AG09309 (cell line): ENCODE data around the gene HLA-F.

Experiments
- DNase-seq: peaks from one replicate; pipeline ENCODE4 v3.0.0-alpha.2; 2010; ENCODE audit warnings: low read depth
- H3K4me3 ChIP-seq: 2 replicates; pipeline ENCODE4 v1.5.1; 2011; ENCODE audit warnings: mild to moderate bottlenecking, low read depth, low read length, moderate library complexity; ENCODE audit not compliant: control insufficient read depth
- TF ChIP-seq, protein P1 (sequence below): IDR thresholded peaks from 2 replicates; pipeline ENCODE4 v1.5.1; 2011; ENCODE audit warnings: mild to moderate bottlenecking, low read depth, low read length, inconsistent platforms; ENCODE audit not compliant: insufficient read depth, control insufficient read depth; ENCODE audit errors: missing control alignments

The HLA-F gene

DNA sequence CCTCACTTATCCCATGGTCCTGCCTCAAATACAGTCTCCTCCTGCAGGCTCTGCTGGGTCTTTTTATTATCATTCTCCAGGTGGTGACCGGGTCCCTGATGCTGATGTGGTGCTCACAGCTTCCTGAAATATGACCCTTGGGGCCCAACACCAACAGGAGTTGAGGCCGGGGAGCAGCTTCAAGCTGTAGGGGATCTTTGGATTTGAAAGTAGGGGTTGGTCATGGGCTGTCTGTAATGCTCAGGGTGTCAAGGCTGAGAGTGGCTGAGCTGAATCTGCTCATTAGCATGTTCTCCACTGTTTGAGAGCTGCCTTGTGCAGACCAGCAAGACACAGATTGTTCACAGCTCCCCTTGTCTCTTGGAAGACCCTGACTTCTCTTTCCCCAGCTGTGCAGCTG, 35.5 kb downstream of the HLA-F start:
- H3K4me3 ChIP-seq = no peak overlapping the region
- no peak for DNase-seq
- TF ChIP-seq, protein P1, sequence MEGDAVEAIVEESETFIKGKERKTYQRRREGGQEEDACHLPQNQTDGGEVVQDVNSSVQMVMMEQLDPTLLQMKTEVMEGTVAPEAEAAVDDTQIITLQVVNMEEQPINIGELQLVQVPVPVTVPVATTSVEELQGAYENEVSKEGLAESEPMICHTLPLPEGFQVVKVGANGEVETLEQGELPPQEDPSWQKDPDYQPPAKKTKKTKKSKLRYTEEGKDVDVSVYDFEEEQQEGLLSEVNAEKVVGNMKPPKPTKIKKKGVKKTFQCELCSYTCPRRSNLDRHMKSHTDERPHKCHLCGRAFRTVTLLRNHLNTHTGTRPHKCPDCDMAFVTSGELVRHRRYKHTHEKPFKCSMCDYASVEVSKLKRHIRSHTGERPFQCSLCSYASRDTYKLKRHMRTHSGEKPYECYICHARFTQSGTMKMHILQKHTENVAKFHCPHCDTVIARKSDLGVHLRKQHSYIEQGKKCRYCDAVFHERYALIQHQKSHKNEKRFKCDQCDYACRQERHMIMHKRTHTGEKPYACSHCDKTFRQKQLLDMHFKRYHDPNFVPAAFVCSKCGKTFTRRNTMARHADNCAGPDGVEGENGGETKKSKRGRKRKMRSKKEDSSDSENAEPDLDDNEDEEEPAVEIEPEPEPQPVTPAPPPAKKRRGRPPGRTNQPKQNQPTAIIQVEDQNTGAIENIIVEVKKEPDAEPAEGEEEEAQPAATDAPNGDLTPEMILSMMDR = no peak

DNA sequence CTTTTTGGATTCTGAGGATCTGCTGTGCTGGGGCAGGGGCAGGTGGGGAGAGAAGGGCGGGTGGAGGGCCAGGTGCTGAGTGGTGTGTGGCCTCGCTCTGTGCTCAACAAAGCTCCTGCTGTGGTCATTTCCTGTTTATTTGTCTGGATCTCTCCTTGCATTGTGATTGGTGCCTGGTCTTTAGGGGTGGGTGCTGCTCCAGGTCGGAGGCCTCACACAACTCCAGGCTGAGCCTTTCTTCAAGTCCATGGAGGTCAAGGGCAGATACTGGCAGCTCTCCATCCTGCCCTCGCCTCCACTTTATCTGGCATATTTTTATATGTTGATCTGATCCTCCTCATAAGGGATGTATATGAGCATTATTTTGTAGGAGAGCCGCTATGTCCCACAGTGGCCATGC, 36.2 kb downstream of the HLA-F start:
- TF ChIP-seq, protein P1 = no peak
- DNase-seq = no peak

DNA sequence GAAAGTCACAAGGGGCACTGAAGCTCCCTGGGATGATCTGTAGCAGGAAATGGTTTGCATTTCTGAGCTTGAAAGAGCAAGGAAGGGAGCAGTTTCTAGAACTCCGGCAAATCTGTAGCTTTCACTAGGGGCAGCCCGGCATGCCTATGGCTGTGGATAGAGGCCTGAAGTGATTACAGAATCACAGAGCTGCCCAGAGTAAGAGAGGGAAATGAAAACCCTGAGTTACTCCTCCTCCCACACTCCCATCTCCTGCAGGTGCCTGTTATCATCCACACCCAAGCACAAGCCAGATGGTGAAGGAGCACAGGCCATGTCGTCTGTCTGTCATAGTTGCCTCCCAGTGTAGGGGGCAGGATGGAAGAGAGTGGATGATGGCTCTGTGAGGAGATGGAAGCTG, 37.1 kb downstream of the HLA-F start:
- DNase-seq = no peak

More for the DNA sequence above, 36.2 kb downstream of the HLA-F start:
- H3K4me3 ChIP-seq = no peak overlapping the region

DNA sequence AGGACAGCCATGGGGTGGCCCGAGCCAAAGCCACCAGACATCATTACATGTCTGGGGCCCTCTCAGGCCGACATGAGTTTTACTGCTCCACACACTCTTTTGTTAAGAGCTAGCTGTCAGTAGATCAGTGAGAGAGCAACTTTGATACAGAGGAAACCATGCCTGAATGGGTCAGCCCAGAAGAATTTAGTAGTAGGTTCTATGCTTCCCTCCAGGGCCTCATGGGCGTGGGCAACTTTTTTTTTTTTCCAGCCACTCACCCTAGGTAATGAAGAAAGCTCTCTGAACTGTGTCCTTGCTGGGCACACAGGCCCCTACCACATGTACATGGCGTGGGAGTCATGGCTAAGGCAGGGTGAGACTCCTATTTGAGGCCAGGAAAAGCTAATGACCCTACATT, 38.8 kb downstream of the HLA-F start:
- TF ChIP-seq, protein P1 = no peak
- no peak for DNase-seq
- no peak overlapping the region for H3K4me3 ChIP-seq

More for the DNA sequence above, 37.1 kb downstream of the HLA-F start:
- TF ChIP-seq, protein P1 = no peak
- H3K4me3 ChIP-seq = no peak overlapping the region

DNA sequence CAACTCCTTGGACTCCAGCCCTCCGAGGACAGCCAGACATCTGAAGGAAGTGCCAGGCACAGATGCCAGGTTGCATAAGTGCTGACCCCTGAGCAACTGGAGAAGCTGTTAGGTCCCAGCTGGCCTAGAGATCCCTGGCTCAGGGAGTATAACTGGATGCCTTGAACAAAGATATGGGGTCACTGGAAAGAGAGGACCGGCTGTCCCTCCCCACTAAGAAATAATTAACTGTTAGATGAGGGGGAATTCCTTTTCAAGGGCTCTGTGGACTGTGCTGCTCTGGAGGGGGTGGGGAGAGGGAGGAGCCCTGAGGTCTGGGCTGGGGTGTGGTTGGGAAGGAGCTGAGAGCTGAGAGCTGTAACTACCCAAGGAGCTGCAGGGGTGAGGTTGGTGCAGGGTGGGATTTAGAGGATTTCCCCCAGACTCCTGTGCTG, 39.6 kb downstream of the HLA-F start:
- TF ChIP-seq, protein P1 = no peak
- DNase-seq = no peak
- no peak overlapping the region for H3K4me3 ChIP-seq

DNA sequence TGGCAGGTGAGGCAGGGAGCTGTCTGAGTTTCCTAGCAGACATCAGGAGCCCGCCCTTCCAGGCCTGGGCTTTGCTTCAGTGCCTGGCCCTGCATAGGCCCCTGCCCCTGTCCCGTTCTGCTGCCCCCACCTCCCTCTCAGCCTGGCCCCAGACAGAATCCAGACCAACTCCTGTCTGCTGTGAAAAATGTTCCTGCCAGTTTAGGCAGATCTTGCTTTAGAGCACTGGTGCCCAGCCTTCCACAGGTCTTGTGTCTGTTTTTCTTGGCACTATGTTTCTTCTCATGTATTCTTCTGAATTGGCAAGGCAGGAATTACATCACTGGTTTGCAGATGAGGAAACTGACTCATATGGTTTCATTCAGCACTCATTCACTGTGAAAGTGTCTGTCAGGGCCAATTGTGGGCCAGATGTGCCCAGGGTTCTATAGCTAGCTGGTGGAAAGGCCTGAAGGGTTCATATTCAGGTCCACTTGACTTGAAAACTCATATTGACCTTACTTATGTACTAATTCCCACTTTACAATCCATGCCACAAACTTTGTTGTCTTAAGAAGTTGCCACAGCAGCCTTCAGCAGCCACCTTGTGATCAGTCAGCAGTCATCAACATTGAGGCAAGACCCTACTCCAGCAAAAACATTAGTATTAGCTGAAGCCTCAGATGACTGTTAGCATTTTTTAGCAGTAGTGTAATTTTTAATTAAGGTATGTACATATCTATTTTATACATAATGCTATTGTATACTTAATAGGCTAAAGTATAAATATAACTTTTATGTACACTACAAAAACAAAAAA, 40.5 kb downstream of the HLA-F start:
- DNase-seq = peak; percentile 52
- TF ChIP-seq, protein P1 = no peak
- no peak overlapping the region for H3K4me3 ChIP-seq
